Measurements from ENCODE around the gene HOTAIR.

The HOTAIR gene

GRCh38 chr12:53999559-54000115 is 24.9 kb upstream of the HOTAIR start:
- DNase-seq (ENCODE audit: low spot score): peak; percentile 85

DNA sequence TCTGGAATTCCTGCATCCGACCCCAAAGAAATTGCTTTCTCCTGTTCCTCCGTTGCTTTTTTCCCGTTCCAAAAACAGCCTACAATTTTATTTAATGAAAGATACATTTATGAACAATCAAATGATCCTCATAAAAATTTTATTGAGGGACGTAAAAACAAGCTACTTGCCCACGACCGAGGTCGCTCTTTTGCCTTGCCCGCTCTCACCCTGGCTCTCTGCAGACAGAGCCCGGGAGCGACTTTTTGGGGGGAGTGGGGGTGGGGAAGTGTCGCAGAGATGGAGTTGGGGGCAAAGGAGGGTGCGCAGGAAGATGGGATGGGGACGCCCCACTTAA is 24.1 kb upstream of the HOTAIR start:
- DNase-seq (ENCODE audit: low spot score): no peak

GRCh38 chr12:53998110-53998899 is 23.6 kb upstream of the HOTAIR start:
- DNase-seq (ENCODE audit: low spot score): no peak

- DNase-seq (ENCODE audit: low spot score): no peak
Measured at GRCh38 chr12:53997204-53998109, 22.7 kb upstream of the HOTAIR start.

DNA sequence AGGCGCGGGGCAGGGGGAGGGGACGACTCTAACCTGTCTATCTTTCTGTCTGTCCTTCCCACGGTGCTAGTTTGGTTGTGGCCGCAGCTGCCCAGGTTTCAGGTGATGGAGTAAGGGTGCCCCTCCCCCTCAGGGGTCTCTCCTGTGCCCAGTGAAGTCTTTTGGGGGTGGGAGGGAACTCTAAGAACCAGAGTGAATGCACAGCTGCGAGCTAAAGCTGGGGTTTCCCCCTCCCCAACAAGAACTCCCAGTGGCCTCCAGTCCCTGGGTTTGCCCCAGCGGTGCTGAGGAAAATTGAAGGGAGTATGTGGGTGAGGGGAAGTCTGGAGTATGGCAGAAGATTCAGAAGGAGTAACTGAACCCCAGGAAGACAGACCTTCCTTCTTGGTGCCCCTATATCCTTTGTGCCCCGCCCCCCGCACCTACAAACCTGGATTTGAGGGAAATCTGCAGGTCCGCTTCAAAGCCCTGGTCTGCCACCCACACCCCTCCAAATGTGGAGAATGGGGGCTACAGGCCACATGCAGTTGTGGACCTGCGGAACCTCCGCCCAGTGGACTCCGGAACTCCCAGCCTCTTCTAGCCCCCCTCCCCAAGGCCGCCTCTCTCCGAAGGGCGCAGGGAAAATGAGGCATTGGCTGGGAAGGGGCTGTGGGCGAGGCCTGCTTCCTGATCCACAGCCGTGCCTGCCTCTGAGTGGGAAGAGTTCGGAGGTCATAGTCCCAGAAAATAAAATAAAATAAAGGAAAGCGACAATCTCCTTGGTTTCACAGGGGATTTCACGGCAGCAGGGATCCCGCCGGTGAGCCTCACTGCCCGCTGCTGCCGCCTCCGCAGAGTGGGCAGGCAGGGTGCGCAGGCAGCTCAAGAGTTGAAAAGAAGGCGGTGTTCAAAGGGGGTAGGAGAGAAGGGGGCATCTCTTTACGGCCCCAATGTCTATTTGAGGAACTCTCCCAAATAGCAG is 21.8 kb upstream of the HOTAIR start:
- DNase-seq (ENCODE audit: low spot score): no peak

DNA sequence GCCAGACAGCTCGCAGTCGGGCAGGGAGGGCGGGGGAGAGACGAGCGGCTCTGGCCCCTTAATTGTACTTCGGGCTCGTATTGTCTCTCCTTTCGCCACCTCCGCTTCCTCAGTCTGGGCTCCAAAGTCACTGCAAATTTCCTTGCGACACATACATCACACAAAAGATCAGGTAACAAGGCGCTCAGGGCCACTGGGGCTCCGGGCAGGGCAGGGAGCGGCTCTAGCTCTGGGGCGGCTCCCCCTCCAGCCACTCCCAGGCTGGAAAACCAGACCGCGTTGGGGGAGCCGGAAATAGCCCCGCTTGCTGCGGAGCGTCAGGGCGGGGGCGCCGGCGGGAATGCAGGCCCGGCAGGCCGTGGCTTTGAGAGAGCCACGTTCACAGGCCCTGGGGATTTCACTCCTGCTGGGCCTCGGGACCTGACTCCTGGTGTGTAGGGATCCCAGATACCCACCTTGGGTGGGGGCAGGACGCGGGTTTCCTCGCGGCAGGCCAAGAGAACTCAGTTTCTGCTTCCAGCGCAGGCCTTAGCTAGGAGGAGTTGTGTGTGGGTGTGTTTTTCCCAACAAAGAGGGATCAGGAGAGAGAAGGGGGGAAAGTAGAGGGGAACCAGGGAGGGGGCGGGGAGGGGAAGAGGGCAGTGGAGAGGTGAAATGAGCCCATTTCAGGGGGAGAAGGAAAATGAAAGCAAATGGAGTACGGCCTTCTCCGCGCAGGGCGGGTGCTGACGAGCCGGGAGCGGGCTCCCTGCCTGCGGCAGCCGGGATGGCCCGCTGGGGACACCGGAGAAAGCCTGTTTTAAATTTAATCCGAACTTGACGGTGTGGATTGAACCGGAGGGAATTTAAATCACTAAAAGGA is 20.9 kb upstream of the HOTAIR start:
- DNase-seq (ENCODE audit: low spot score): peak; percentile 81

DNA sequence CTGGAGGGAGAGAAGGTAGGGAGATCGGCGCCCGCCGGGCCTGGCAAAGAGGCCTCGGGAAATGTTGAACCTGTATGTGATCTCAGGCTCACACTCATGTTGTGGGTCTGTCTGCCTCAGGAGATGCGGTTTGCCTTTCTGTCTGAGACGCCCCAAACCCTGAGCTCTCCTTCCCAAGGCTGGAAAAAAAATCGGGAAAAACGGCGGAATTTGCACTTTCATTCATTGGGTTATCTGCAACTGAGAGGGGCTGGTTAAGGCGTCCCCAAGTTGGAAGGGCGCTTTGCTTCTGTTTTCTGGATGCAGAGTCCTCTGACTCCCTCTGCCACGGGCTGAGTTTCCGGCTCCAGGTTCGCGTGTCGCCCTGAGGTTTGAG is 20.2 kb upstream of the HOTAIR start:
- DNase-seq (ENCODE audit: low spot score): no peak

DNA sequence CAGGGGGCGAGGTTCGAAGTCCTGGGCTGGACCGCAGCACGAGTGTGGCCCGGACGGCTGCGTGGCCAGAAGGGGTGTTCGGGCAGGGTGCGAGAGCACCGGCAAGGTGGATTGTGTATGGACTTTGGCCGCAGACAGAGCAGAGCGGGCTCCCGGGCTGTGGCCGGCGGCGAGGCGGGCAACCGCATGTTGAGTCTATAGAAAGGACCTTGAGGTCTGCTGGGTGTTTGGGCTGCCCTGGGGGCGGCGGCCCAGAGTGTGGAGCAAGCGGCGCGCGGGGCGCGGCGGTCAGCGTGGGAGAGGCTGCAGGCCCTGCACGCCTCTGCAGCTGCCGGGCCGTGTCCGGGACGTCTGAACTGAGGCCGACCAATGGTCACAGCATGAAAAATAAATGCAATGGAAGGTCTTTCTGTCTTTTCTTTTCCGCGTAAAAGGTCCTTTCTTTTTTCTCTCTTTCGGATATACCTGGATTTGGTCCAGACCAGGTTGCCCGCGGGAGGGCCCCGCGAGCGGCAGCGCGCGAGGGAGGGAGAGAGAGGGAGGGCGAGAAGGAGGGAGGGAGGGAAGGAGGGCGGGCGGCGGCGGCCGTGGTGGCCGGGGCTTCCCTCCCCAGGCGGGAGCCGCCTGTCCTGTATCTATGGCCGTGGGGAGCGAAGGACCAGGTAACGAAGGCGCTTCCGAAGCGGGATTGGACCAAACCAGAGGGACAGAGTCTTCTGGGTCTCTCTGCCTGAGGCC is 19.7 kb upstream of the HOTAIR start:
- no peak for DNase-seq (ENCODE audit: low spot score)

DNA sequence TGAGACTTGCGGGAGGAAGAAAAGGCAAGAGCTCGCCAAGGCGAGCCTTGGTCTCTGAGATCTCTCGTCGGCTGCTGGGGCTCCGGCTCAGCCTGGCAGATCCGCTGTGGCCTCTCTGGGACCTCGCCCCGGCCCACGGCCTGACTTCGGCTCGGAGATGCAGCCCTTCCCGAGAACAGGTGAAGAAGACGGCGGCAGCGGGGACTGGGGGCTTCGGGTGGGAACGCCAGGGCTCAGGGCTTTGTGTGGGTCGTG is 19.2 kb upstream of the HOTAIR start:
- DNase-seq (ENCODE audit: low spot score): no peak

GRCh38 chr12:53993162-53994008 is 18.6 kb upstream of the HOTAIR start:
- DNase-seq (ENCODE audit: low spot score): no peak

DNA sequence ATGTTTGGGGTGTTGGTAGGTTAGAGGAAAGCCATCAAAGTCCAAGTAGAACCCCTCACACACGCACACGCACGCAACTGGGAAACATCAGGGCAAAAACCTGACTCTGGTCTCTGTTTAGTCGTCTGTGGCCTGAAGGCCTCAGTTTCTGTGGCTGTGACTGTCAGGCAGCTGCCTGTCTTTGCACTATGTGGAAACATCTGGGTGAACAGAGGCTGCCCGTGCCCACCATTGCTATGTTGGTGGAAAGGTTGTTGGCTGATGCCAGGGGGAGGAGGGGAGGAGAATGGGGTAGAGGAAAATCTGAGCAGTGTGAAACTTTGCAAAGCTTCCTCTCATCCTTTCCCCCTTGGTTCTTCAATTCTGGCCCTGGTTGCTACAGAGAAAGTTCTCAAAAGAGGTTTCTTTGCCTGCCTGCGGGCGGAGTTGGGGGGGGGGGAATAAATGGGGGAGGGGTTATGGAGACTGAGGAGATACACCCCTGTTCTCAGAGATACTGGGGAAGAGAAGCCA is 17.7 kb upstream of the HOTAIR start:
- no peak for DNase-seq (ENCODE audit: low spot score)

DNA sequence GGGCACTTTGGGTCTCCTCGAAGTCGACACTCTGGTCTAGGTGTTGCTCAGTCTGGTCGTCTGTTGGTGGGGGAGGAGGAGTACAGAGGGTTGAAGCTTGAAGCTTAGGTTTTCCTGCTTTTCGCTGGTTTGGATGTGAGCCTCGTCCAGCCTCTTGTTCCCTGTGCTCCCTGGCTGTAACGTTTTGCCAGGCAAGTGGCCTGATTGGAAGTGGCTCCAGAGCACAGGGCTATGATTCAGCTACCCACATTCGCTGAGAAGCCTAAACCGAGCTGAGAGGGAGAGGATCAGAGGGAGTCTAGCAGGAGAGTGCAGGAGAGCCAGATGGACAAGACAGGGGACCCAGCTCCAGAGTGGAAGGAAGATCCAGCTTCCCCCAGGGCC is 16.3 kb upstream of the HOTAIR start:
- DNase-seq (ENCODE audit: low spot score): peak; percentile 79

- no peak for DNase-seq (ENCODE audit: low spot score)
Measured at GRCh38 chr12:53990311-53991076, 15.7 kb upstream of the HOTAIR start.

DNA sequence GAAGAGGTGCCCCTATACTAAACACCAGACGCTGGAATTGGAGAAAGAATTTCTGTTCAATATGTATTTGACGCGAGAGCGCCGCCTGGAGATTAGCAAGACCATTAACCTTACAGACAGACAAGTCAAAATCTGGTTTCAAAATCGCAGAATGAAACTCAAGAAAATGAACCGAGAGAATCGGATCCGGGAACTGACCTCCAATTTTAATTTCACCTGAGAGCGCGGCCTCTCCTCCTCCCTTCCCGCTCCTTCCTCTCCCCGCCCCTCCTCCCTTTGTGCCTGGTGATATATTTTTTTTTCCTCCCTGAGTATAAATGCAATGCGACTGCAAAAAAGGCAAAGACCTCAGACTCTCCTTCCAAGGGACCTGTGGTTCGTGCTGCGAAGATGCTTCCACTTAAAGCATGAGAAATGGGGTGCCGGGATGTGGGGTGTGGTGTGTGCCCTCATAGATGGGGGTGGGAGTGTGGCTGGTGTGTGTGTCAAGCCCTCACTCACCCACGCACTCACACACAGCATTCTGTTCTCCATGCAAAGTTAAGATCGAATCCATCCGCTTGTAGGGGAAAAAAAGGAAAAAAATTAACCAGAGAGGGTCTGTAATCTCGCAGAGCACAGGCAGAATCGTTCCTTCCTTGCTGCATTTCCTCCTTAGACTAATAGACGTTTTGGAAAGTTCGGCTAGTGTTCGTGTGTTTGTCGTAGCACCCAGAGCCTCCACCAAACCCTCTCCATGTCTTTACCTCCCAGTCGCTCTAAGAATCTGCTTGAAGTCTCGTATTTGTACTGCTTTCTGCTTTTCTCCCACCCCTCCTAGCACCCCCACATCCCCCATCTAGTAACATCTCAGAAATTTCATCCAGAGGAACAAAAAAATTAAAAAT is 14.7 kb upstream of the HOTAIR start:
- no peak for DNase-seq (ENCODE audit: low spot score)

DNA sequence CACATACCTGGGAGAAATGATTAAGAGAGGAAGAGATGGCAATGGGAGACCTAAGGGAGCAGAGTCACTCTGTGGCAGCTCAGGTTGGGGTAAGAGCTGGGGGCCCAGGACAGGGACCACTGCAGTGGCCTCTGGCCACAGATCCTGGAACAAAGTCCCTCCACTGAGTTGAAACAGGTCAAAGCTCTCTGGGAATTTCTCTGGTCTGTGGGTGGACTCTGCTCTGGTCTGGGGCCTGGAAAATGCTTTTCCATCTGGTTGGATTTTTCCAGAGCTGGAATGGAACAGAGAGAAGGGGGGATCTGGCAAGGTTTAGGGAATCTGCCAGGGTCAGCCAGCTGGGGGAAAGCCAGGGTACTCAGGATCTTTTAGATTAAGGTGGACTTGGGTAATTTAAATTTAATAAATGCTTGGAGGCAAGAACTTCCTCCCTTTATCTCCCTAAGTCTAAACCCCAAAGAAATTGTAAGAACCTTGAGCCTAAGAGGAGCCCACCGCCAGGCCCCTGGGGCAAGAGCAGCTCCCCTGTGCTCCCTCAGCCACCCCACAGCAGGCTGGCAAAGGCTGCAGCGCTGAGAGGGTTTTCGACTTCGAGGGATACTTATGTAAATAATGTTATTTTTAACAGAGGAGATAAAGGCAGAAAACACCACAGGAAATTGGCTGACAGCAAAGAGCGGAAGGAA is 13.9 kb upstream of the HOTAIR start:
- no peak for DNase-seq (ENCODE audit: low spot score)

DNA sequence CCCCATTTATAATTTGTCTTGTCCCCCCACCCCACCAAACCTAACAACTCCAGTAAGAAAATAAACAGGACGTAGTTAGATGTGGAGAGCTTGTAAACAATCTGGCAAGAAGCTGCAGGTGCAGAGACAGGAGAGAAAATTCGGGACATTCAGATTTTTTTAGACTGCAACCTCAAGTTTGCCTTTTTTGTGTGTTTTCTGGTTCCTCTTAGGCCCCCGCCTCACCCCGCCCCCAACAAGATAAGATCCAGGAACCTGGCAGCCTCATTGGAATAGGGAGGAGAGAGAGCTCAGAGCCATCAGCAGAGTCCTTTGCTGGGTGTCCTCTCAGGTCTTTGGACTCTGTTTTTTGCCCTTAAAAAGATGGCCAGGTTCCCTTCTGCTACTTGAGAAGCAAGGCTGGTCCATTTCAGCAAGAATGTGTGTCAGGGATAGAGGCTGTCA is 13.1 kb upstream of the HOTAIR start:
- no peak for DNase-seq (ENCODE audit: low spot score)

All from GM03348 (cell line).